ENCODE data around the gene PAX7. TPM values are rescaled to one million over a fixed set of nuclear protein-coding genes. Genes with fewer than 3 reads are reported as not detected.
"Not testable (repeated sequence)": the region's sequence is repeated elsewhere in the genome, so short reads cannot be mapped to it uniquely, and the experiment has no call there.

PAX7 gene
- total and polyA plus RNA-seq, 2 of the 4 experiments (the other 2 are of a cell fraction) = not detected

GRCh38 chr1:18694289-18694688 is 63.6 kb downstream of the PAX7 start:
- H3K79me1 ChIP-seq (ENCODE audit: low read depth in 1 of 2, low read length in 2 of 2); H3K56ac ChIP-seq (ENCODE audit: extremely low read depth, insufficient read depth, low read length); H4K91ac ChIP-seq (ENCODE audit: insufficient read depth, low read depth, low read length); BruUV-seq (replicated peaks); H4K20me1 ChIP-seq (ENCODE audit: insufficient read depth, low read length); H3K36me3 ChIP-seq (ENCODE audit: control insufficient read depth, insufficient read depth, low read length); H2AFZ ChIP-seq (replicated peaks; ENCODE audit: low read length, poor library complexity); H2AK9ac ChIP-seq (replicated peaks; ENCODE audit: low read depth, low read length, poor library complexity); H3K4me1 ChIP-seq (ENCODE audit: control insufficient read depth, insufficient read depth, low read length); H2BK20ac ChIP-seq (ENCODE audit: low read depth, low read length); POLR2A ChIA-PET (ENCODE audit: unreplicated experiment); H3K23ac ChIP-seq (ENCODE audit: low read depth, low read length); H2BK5ac ChIP-seq (ENCODE audit: low read depth, low read length, poor library complexity, severe bottlenecking); H2BK120ac ChIP-seq (ENCODE audit: low read depth, low read length); in situ Hi-C loops (cut with MboI; ENCODE audit: low sequenced_read_pairs); H3K9ac ChIP-seq (ENCODE audit: low read depth, low read length); H3K27me3 ChIP-seq (ENCODE audit: control insufficient read depth, insufficient read depth, low read length); H4K8ac ChIP-seq (ENCODE audit: low read depth in 2 of 2, low read length in 2 of 2); H3K9me1 ChIP-seq (ENCODE audit: insufficient read depth, low read length); H3K14ac ChIP-seq (replicated peaks; ENCODE audit: low read depth, low read length); H3K4me3 ChIP-seq (ENCODE audit: insufficient read depth, low read depth, low read length); H2AK5ac ChIP-seq (ENCODE audit: low read depth, low read length); H2BK15ac ChIP-seq (ENCODE audit: low read depth, low read length); DNase-seq; H4K5ac ChIP-seq (ENCODE audit: low read depth, low read length); H3K18ac ChIP-seq (ENCODE audit: low read depth, low read length); H3K4me2 ChIP-seq (ENCODE audit: low read depth, low read length); H3K4ac ChIP-seq (ENCODE audit: low read depth, low read length); H3K27ac ChIP-seq (ENCODE audit: insufficient read depth, low read length); ATAC-seq (ENCODE audit: low read depth); dilution Hi-C loops (cut with HindIII; ENCODE audit: low sequenced_read_pairs, unreplicated experiment); intact Hi-C loops (cut with micrococcal nuclease); H3K9me3 ChIP-seq (ENCODE audit: control insufficient read depth, insufficient read depth, low read length): not testable (repeated sequence)
- CTCF ChIA-PET = interaction anchor here (1.1 kb wide), 1 partner anchor 12 kb away, joined by 3 read pairs; no protein-coding TSS in a partner anchor
- WGBS, 2 experiments (ENCODE audit: extremely low coverage in 2 of 2, insufficient read length in 1 of 2) = no CpG with 5 or more reads among the region's 7 CpGs

Measured in IMR-90 (cell line).